Measurements from ENCODE around the gene TTF1. TPM values are rescaled to one million over a fixed set of nuclear protein-coding genes. Genes with fewer than 3 reads are reported as not detected.

Gene TTF1
- total and polyA plus RNA-seq, 9 of the 15 experiments (the other 6 are each of a cell fraction or from before 2014, with no cell fraction given), result 9.0 to 18.5 (median 15.8) TPM

GRCh38 chr9:132395560-132395959 lies 11.1 kb downstream of the TTF1 start:
- CTCF ChIA-PET (ENCODE audit: low intra/inter-chr PET ratio), result no interaction called here
- FAIRE-seq (no peak), ATAC-seq (no peak), DNase-seq (ENCODE audit: extremely low read depth in 1 of 4, low spot score in 3 of 4) (no peak)
- H3K27ac ChIP-seq (ENCODE audit: extremely low read depth, low read depth, low read length), result no peak overlapping the region
- no peaks in the 10 kb centered on the region for H3K27me3 ChIP-seq (ENCODE audit: control insufficient read depth in 2 of 2, insufficient read depth in 2 of 2, low read length in 2 of 2)
- H3K4me1 ChIP-seq (replicated peaks in 1 of 2; ENCODE audit: control insufficient read depth in 2 of 2, insufficient read depth in 2 of 2, low read length in 2 of 2), result no peaks in the 10 kb centered on the region
- H3K9me1 ChIP-seq (ENCODE audit: control insufficient read depth, insufficient read depth, low read length), result no peaks in the 10 kb centered on the region
- no peaks in the 10 kb centered on the region for H3K79me2 ChIP-seq (ENCODE audit: control insufficient read depth, insufficient read depth, low read length)
- H3K4me3 ChIP-seq, result no peak overlapping the region
- H2AFZ ChIP-seq (ENCODE audit: low read depth, low read length), result no peak overlapping the region
- no peaks in the 10 kb centered on the region for H4K20me1 ChIP-seq (replicated peaks; ENCODE audit: control insufficient read depth, insufficient read depth, low read length)
- no peaks in the 10 kb centered on the region for H3K9me3 ChIP-seq (replicated peaks; ENCODE audit: control insufficient read depth, insufficient read depth, low read depth, low read length)
- in situ Hi-C loops (cut with MboI), result no loop called here
- no peak overlapping the region for H3K4me2 ChIP-seq (ENCODE audit: insufficient read depth, low read length)
- POLR2A ChIA-PET, result interaction anchor here (1.3 kb wide), 1 partner anchor 9 kb away, joined by 5 read pairs; no protein-coding TSS in a partner anchor
- 87% methylated on average over 11 of the region's 11 CpGs for WGBS (ENCODE audit: insufficient coverage, low coverage, missing lambda C conversion rate)
- intact Hi-C loops (cut with micrococcal nuclease), result no loop called here
- H3K9ac ChIP-seq (ENCODE audit: insufficient read depth in 1 of 2, low read depth in 2 of 2, low read length in 2 of 2), result no peak overlapping the region
- no TSS peak for BruUV-seq (replicated peaks)
- peaks cover 80% of the 10 kb centered on the region for H3K36me3 ChIP-seq (ENCODE audit: control insufficient read depth, insufficient read depth, low read length)
- no peak for TF ChIP-seq PHB2 (IDR thresholded peaks at IDR 0.05; ENCODE audit: low read depth)
- TF ChIP-seq ESRRB (CRISPR knock-in tag; IDR thresholded peaks at IDR 0.05; ENCODE audit: borderline replicate concordance), result no peak
- no peak for TF ChIP-seq RB1 (IDR thresholded peaks at IDR 0.05; ENCODE audit: low read depth)
- no peak for TF ChIP-seq AFF1 (IDR thresholded peaks at IDR 0.05; ENCODE audit: low read depth in 1 of 2, partially characterized antibody in 2 of 2)
- no peak for TF ChIP-seq DMBX1 (CRISPR knock-in tag; IDR thresholded peaks at IDR 0.05; ENCODE audit: borderline replicate concordance)
- TF ChIP-seq ETV5 (CRISPR knock-in tag; IDR thresholded peaks at IDR 0.05; ENCODE audit: low read depth), result no peak
- TF ChIP-seq CBX8 (IDR thresholded peaks at IDR 0.05; ENCODE audit: borderline replicate concordance, extremely low read depth, low read depth, low read length, poor library complexity, severe bottlenecking), result no peak
- TF ChIP-seq MEF2D (tag; conservative IDR thresholded peaks at IDR 0.05; ENCODE audit: low read depth), result no peak
- no peak for TF ChIP-seq CREBBP (IDR thresholded peaks at IDR 0.05; ENCODE audit: low read depth, low read length)
- TF ChIP-seq ZNF551 (CRISPR knock-in tag; IDR thresholded peaks at IDR 0.05), result no peak
- no peak for TF ChIP-seq SIX5 (IDR thresholded peaks at IDR 0.05; ENCODE audit: borderline replicate concordance in 1 of 2, insufficient read depth in 1 of 2, low read depth in 1 of 2, low read length in 2 of 2)
- TF ChIP-seq HDAC6 (IDR thresholded peaks at IDR 0.05; ENCODE audit: low read depth, low read length), result no peak
- no peak for TF ChIP-seq ATF1 (CRISPR knock-in tag; IDR thresholded peaks at IDR 0.05)
- no peak for TF ChIP-seq ATF1 (tag; IDR thresholded peaks at IDR 0.05)
- TF ChIP-seq MCM5 (IDR thresholded peaks at IDR 0.05; ENCODE audit: low read depth), result no peak
- no peak for TF ChIP-seq HDAC3 (IDR thresholded peaks at IDR 0.05; ENCODE audit: borderline replicate concordance, partially characterized antibody)
- no peak for TF ChIP-seq ZBTB17 (CRISPR knock-in tag; IDR thresholded peaks at IDR 0.05)
- no peak for TF ChIP-seq NFIC (IDR thresholded peaks at IDR 0.05)

Data from K562 (cell line).